KBM-7 (cell line): Measurements from ENCODE around the gene SLC7A4.
"Not testable (repeated sequence)": the region's sequence is repeated elsewhere in the genome, so short reads cannot be mapped to it uniquely, and the experiment has no call there.

Experiments used
- DNase-seq: peaks from one replicate; pipeline ENCODE4 v3.0.0-alpha.2; 2015
- in situ Hi-C: fragments of 300-500 bp; cut with MboI; formaldehyde crosslinking; loops from 2 replicates; pipeline ENCODE4 v1.14.3; 2020; ENCODE audit warnings: low sequenced_read_pairs, low pct_unique_long_range_greater_than_20kb, mixed read lengths

The SLC7A4 gene

DNA sequence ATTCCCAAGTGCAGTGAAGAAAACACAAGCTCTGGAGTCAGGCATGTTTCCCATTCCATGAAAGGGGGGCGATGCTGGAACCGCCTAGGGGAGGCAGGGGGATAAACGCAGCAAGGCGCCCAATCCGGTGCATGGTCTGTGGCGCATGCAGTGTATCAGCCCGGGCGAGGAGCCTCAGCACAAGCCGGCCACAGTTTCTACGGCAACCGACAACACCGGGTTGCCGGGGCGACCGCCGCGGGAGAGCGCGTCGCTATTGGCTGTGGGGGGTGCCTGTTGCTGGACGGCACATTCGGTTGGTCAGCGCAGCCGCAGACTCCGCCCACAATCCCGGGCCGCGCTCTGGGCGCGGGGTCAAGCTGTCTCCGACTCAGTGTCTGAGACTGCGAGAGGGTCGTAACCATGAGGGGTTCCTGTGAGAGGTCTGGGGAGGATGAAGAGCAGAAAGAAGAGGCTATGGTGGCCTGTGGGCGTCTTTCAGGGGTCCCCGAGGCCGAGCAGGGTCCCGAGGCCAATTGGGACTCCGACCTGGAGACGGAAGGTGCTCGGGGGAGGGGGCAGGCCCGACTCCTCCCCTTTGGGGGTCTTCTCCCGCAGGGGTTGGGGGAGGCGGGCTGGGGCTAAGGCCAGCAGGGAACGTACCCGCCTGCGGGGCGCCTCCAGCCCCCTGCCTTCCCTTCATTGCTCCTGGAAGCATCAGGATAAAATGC, 13.4 kb upstream of the SLC7A4 start, which contains the start of gene LRRC74B:
Gene LRRC74B, plus strand, starts transcription at position 362 of the 710 bp plus-strand sequence. Its CDS starts 41 bp downstream, at position 403.
- DNase-seq = peak; percentile 77
- in situ Hi-C loops = no loop called here

DNA sequence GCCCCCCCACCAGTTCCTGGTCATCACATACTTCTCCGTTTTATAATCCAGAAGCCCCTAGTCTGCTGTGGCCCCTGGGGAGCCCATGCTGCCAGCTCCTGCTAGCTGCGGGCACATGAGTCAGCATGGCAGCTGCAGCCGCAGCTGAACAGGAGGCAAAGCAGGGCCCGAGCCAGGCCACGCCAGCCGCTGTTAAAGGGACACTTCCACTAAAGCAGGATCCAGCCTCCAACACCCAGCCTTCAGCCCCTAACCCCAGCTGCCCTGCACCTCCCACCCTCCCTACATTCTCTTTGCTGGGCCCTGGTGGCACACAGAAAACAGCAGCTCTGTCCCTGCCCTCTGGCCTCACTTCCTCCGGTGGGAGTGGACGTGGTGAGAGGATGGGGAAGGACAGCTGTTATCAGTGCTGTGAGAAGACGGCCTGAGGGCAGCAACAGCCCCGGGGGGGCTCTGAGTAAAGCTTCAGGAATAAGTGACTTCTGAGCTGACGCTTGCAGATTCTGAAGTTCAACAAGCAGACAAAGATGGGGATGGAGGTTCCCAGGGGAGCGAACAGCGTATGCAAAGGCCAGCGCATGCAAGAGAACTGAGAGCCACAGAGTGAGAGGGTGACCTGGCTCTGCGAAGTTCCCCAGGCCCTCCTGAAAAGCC, 12.7 kb upstream of the SLC7A4 start:
- DNase-seq = peak; percentile 9
- in situ Hi-C loops = no loop called here

DNA sequence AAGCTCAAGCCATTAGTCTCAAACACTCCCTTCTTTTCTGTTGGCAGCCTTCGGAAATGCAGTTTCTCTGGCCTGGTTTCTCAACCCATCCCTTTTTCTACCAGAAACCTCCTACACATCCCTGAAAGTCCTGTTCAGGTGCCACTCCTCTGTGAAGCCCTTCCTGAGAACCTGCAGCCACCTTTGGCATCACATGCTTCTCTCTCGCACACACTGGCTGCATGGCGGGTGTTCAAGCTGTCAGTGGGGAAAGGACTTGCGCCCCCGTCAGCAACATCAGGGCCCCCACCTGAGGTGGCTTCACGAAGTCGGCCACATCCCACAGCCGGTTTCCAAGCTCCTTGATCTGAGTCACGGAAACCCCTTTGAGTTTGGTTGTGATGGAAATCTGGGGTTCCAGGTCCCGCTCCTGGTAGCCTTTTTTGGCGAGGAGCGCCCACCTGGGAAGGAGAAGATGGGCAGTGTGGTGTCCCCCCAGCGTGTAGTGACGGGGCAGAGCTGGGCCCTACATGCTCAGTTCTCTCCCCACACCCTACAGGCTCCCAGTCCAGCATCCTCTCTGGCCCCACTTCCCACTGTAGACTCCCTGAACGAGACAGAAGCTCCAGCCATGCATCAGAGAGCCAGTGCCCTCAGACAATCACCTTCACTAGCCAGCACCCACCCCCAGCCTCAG, 11.6 kb upstream of the SLC7A4 start:
- in situ Hi-C loops = no loop called here
- DNase-seq = no peak

DNA sequence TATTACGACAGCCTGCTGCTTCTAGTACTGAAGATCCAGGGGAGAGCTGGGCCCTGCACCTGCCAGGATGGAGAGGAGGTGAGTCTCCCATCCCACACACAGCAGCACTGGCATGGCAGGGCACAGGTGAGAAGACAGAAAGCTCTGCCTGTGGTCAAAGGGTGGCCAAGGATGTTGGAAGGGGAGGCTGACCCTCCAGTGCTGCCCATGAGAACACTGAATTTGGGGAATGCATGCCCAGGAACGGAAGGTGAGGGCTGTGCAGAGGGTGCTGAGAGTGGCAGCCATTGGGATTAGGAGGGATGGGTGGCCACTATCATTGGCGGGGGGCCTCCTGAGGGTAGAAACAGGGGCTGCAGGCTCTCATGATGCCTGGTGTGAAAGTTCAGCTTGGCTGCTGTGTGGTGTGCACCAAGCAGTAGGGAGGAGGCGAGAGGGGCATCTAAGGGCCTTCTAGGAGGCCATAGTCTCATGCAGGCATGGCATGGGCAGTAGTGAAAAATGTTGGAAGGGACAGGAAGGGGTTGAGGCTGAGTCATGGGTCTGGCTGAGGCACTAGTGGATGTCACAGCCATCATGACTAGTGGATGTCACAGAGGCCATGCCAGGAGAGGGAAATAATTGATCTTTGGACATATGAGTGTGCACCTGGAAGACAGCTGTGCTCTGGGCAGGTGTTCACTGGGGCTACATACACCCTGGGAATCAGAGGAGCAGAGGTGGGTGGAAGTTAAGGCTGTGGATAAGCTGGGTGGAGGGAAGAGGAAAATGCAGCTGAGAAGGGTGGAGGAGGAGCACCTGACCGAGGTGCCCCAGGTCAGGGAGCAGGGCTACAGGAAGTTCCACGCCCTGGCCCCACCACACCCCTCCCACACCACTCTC, 10.9 kb upstream of the SLC7A4 start:
- DNase-seq = no peak
- in situ Hi-C loops = no loop called here

DNA sequence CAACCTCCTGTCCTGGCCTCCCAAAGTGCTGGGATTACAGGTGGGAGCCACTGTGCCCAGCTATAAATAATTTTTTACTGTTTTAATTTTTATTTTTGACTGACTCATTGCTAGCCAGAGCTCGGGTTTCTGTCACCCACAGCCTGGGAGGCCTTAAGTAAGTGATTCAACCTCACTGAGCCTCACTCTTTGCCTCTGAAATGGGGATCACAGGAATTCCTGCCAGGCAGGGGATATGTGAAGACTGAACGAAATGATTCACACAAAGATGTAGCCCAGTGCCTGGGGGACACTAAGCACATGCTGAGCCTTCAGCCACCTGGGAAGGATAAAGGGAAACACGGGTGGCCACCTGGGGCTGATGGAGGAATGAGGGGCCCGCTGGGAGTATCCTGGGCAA, 9.6 kb upstream of the SLC7A4 start:
- in situ Hi-C loops = no loop called here

DNA sequence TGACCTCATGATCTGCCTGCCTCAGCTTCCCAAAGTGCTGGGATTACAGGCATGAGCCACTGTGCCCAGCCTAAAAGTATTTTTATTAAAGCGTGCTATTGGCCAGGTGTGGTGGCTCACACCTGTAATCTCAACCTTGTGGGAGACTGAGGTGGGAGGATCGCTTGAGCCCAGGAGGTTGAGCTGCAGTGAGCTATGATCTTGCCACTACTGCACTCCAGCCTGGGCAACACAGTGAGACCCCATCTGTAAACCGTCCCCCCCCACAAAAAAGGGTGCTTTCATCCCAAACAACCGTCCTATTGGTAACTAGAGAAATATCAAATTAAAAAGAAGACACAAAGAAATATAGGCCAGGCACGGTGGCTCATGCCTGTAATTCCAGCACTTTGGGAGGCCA, 6.8 kb upstream of the SLC7A4 start:
- in situ Hi-C loops, DNase-seq: not testable (repeated sequence)

More for the DNA sequence above, 9.6 kb upstream of the SLC7A4 start:
- no peak for DNase-seq

DNA sequence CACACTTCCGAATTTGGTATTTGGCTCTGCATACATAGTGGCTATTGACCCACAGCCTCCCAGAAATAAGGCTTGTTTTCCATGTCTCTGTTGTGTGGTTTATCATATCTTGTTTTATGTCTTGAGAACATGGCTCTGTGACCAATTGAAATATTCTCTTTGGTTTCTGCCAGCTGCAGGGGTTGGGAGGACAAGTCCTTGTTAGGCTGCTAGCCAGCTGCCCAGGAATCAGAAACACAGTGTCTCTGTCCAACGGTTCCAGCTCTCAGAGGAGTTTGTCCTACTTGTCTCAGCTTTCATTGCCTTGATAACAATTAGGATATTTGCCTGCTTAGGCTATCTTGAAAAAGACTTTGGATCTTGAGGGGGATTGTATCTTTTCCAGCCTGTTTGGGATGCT, 6.0 kb upstream of the SLC7A4 start:
- in situ Hi-C loops = no loop called here
- no peak for DNase-seq

DNA sequence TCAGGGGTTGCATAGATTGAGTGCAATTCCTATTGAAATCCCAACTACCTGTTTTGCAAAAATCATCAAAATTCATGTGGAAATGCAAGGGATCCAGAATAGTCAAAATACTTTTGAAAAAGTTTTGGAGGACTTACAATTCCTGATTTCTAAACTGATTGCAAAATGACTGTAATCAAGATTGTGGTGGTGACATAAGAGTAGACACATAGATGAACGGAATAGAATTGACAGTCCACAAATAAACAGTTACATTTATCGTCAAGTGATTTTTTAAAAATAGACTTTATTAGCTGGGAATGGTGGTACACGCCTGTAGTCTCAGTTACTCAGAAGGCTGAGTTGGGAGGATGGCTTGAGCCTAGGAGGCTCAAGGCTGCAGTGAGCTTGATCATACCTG, 2.6 kb upstream of the SLC7A4 start:
- in situ Hi-C loops = no loop called here
- no peak for DNase-seq

DNA sequence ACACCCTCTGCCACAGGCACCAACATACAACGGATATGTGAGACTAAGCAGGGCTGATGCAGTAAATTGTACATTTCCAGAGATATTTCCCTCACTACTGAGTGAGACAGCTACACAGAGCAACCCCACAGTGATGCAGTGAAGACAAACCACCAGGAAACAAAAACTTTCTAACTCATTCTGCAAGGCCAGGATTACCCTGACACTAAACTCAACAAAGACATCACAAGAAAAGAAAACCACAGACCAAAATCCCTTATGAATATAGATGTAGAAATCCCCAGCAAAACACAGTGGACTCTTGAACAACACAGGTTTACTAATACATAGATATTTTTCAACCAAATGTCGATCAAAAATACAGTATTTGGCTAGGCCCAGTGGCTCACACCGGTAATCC, 1.5 kb upstream of the SLC7A4 start:
- no peak for DNase-seq
- in situ Hi-C loops = no loop called here

DNA sequence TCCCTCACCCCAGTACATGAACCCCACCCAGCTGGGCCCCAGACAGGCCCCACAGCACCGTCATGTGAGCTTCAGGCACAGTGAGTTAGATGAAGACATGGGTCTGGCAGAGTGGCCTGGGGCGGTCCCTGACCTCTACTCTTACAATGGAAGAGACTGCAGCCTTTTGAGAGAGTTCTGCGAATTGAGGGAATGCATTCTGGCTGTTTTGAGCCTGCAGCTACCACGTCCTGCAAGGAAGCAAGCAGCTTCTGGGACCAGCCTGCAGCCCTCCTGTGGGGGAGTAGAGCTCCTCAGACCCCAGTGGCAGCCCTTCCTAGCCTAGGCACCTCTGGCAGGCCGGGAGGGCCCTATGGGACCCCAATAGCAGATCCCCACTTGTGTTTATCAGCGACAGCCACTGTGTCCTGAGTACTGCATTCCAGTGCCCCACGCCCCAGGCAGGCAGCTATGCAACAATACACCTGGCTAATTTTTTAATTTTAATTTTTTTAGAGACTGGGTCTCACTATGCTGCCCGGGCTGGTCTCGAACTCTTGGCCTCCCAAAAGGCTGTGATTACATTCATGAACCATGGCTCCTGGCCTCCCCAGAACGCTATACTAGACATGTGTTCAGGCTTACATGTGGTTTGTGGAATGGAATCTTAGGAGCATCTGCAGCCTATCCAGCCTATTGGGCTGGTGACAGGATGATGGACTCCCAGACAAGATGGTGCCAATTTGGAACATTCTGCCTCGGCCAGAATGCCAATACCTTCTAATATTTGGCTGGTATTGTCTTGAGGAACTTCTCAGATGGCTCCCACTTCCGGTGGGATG, 717 bp upstream of the SLC7A4 start:
- DNase-seq = no peak
- in situ Hi-C loops = no loop called here

DNA sequence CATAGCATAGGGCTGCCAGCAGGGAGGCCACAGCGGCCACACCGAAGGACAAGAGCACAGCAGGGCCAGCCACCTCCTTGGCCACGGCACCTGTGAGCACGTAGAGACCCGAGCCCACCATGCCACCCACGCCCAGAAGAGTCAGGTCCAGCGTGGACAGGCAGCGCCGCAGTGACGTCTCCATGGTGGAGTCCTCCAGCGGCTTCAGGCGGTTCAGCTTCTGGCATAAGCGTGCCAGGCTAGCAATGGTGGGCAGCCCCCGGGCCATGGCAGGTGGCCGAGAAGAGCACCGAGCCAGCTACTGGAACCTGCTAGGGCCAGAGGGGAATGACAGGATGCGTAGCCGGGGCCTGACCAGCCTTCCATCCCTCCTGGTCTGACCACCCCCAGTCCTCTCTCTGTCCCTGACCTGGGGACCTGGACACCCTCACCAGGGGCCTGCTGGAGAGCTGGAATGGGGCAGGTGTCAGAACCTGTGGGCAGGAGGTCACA, 770 bp downstream of the SLC7A4 start:
- DNase-seq = no peak
- in situ Hi-C loops = no loop called here

DNA sequence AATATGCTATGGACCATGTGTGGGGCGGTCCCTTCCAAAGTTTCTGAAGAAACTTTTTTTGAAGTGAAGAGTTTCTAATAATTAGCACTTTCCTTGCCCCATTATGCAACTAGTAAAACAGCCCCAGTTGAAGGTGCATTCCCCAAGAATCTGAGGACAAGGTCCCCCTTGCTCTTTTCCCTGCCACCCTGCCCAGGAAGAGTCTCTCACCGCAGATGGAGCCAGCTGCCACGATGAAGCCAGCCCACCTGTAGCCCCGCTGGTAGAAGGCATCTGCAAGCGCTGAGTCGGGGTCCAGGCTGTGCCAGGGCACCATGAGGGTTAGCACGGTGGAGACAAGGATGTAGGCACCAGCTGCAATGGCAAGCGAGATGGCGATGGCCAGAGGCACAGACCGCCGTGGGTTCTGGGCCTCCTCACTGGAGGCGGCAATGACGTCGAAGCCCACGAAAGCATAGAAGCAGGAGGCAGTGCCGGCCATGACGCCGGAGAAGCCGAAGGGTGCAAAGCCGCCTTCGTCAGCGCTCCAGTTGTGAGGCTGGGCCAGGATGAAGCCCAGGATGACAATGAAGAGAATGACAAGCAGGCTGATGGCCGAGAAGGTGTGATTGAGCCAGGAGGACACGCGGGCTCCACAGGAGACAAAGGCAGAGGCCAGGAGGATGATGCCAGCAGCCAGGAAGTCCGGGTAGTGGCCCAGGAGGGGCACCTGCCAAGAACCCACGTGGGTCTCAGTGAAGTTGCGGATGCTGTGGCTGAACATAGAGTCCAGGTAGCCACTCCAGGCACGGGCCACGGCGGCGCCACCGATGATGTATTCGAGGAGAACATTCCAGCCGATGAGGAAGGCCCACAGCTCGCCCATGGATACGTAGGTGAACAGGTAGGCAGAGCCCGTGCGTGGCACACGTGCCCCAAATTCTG, 1.5 kb downstream of the SLC7A4 start:
- DNase-seq = no peak
- in situ Hi-C loops = no loop called here

DNA sequence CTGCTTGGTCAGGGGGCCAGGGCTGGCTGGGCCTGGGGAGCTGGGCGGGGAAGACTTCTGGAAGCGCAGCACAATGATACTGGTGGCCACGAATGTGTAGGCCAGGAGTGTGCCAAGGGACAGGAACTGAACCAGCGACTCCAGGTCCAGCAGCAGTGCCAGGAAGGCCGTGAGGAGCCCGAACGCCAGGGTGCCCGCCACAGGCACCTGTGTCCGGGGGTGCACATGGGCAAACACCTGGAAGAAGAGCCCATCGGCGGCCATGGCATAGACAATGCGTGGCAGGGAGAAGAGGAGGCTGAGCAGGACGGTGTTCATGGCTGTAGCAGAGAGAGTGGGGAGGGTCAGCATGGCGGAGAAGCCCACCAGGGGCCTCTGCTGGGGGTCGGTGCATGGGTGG, 2.3 kb downstream of the SLC7A4 start:
- no peak for DNase-seq
- in situ Hi-C loops = no loop called here

DNA sequence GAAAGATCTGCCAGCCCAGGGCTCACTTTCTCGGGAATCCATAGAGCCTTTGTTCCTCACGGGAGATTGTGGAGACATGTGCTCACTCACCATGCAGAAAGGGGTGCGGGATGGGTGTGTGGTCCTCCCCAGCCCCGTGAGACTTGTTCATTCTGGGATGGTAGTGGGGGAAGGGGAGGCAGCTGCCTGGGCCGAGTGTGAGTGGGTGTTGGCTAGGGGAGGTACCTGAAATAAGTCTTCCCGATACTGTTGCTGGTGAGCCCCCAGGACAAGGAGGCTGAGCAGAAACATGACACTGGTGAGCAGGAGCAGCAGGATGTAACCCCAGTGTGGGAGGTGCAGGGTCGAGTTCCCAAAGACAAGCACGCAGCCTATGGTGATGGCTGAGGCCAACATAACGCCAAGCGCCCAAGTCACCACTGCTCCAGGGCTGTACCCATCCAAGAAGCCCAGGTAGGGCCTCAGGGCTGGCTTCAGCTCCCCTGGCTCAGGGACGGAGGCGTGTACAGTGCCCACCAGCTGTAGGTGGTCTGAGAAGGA, 2.8 kb downstream of the SLC7A4 start:
- in situ Hi-C loops = no loop called here
- DNase-seq = no peak

DNA sequence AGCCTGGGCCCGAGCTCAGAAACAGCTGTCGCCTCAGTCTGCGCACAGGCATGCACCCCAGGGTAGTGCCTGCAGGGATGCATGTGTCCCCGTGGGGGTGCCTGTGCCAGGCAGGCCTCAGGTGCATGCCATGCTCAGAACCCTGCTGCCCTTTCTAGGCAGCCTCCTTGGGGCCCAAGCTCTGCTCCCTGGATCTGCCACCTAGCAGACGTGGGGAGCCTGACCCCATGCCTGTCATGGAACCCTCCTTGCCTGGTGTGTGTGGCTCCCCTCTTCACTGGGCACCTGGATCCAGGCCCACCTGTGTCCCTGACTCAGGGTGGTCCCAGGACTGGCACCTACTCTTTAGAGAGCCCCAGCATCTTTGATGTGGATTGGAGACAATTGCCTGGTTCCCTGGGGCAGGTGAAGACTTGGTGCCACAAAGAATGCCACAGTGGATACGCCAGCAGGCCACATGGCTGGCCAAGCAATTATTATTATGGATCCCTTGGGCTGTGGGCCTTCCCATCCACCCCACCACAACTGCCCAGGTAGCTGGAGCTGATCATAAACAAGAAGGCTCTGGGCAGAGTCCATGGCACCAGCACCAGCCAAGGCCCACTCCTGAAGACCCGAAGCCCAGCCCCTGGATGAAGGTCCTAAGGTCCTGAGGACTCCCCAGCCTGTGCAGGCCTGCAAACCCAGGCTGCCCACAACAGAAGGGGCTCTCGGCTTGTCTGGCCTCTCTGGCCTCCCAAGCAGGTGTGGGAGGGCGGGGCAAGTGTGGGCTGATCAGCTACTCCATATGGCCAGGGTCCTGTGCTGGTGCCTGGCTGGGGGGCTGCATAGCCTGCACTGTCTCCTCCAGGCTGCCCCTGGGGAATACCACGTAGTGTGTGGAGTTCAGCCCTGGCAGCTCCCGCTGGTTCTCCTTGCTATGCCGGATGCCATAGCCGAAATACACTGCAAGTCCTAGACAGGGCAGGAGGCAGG, 3.8 kb downstream of the SLC7A4 start:
- DNase-seq = no peak
- in situ Hi-C loops = no loop called here
